Measurements from ENCODE around the gene MSI2.

GRCh38 chr17:57668332-57668731, 412.0 kb downstream of the MSI2 start:
- no peak for TF ChIP-seq CTCF (conservative IDR thresholded peaks at IDR 0.05; ENCODE audit: low read depth in 2 of 2)
- no peak for TF ChIP-seq POLR2AphosphoS5 (IDR thresholded peaks at IDR 0.05; ENCODE audit: low read depth)

Measured in GM23338 (cell line).